Left hindlimb (tissue), 1 donor: ENCODE results near the gene PLEKHH1.
"Not testable (repeated sequence)": the region's sequence is repeated elsewhere in the genome, so short reads cannot be mapped to it uniquely, and the experiment has no call there.

Experiments
- DNase-seq: peaks from one replicate; pipeline ENCODE4 v3.0.0-alpha.2; 2018

The PLEKHH1 gene

DNA sequence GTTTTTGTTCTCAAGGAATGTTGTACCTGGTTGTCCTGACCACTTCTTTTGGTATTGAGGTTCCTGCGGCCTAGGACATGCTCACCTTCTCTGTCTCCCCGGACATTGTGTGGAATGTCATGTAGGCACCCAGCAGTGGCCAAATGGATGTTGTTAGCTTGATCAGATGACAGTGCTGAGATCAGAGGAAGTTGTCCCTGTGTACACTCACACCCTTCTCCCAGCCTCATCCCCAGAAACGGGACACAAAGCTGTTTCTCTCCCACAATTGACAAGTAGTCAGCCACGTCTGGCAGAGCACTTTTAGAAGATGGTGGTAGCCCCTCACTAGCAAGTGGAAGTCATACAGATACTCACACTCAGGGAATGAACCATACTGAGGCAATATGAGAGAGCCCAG lies 3.0 kb downstream of the PLEKHH1 start:
- no peak for DNase-seq

DNA sequence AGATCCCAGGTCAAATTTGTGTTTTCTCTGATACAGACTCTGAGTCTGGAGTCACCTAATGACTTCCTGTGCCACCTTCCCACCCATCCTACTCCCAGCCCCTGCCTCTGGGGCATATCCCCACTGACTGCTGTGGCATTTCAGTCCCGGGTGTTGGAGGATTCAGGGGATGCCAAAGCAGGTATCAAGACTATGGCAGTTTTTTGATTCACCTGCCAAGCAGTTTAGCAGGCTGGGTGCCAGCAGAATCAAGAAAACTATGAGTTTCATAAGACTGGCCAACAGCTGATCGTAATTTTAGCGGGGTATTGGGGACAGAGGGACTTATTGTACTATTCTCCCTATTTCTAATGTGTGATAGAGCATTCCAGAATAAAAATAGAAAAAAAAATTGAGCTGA lies 4.6 kb downstream of the PLEKHH1 start:
- no peak for DNase-seq

DNA sequence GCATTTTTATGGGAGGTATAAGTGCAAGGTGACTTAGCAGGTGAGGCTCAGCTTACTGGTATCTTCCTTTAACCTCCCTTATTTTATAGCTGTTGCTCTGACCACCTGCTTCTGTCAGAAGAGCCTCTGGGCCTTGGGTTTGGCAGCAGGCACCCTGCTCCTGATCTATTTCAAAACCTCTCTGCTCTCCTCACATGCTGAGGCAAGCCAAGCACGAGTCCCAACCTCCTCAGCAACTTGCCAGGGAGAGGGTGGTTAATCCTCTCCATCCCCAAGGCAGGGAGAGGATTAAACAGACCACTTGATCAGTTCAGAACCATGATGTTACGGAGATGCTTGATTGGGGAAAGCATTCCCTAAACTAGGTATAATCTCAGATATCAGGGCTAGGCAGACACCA lies 5.4 kb downstream of the PLEKHH1 start:
- no peak for DNase-seq

DNA sequence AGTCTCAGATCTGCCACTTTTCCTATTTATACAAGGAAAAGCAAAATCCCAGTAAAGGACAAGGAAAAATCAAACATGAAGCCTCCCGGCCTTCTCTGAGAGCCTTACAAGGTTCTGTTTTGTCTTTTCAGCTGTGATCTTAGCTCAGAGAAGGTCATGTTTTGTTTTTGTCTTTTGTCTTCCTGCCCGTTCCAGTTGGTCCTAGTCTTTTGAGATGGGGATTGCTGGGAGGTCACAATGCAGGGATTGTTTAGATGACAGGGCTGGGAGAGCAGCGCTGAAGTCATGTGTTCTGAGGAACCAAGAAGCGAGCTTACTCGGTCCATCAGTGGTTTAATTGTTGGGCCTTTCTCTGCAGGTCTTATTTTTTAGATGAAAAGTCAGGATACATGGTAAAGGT lies 6.0 kb downstream of the PLEKHH1 start:
- DNase-seq = no peak

DNA sequence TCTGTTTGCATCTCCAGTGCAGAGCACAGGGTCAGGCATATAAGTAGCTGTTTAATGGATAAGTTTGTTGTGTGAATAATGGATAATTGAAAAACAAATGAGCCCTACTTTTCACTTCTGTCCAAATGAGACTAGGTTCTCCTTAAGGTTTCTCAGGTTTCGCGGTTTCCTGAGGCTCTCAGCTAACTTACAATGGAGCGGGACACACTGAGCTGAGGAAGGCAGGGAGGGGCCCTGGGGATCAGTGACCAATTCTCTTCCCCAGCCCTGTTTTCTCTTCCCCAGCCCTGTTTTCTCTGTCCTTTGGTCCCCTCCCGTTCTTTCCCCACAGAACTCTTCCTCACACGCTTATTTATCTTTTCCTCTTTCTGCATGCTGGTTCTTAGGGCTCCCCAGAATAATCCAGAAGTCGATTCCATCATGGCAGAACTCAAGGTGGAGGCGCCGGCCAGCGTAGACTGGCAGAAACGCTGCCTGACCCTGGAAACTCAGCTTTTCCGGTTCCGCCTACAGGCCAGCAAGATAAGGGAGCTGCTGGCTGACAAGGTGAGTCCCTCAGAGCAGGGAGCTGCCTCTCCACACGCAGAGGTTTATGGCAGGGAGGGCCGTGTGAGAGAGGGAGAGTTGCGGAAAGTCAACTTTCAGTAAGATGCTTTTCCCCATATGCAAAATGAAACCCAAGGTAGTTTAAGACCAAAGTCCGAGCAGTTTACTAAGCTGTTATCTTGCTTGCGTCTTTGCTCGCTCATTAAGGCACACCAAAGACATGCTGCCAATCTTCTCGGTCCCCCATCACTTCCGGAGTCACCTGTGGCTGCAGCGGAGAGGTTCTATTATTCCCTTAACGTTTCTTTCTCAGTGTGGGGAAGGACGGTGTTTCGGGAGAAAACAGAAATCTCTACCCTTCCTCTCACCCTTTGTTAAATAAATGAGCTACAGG lies 8.6 kb downstream of the PLEKHH1 start:
- DNase-seq = no peak

DNA sequence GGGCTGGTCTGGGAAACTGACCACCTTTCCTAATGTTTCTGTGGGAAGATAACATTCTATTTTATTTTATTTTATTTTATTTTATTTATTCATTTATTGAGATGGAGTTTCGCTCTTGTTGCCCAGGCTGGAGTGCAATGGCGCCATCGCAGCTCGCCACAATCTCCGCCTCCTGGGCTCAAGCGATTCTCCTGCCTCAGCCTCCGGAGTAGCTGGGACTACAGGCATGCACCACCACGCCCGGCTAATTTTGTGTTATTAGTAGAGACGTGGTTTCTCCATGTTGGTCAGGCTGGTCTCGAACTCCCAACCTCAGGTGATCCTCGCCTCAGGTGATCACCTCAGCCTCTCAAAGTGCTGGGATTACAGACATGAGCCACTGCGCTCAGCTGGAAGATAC lies 9.5 kb downstream of the PLEKHH1 start:
- DNase-seq = not testable (repeated sequence)

DNA sequence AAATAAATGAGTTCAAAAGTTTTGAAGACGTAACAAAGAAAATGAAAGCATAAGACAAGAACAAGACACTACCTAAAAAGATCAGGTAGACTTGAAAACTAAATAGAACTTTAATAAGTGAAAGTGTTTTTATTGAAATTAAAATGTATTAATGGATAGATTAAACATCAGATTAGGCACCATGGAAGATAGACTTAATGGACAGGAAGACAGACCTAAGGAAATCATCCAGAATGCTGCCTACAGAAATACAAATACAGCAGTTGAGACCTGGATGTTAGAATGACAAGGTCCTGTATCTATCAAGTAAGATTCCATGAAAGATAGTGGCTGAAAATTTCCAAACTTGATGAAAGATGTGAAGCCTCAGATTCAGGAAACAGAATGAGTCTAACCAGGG lies 11.5 kb downstream of the PLEKHH1 start:
- DNase-seq = no peak

DNA sequence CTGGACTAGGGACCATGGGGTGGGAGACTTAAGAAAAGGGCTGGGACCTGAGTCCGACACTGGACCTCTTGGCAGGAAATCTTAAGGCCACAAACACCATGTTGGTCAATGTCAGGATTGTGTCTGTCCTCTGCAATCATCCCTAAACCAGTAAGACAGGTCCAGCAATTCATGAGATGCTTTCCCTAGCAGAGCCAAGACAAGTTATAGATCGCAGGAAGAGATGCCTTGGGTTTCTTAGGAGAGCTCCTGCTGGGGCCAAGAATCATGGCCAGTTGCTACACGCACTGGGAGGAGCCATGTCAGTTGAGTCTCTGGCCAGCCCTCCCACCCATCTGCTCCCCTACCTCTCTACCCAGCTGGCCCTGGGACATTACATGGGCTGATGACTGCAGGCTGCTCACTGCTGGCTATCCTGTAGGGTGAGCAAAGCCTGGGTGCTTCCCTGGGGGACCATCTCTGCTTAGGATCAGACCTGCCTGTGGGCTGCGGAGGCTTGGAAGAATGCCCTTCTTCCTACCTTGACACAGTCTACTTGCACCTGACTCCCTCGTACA lies 14.2 kb downstream of the PLEKHH1 start:
- DNase-seq = no peak

DNA sequence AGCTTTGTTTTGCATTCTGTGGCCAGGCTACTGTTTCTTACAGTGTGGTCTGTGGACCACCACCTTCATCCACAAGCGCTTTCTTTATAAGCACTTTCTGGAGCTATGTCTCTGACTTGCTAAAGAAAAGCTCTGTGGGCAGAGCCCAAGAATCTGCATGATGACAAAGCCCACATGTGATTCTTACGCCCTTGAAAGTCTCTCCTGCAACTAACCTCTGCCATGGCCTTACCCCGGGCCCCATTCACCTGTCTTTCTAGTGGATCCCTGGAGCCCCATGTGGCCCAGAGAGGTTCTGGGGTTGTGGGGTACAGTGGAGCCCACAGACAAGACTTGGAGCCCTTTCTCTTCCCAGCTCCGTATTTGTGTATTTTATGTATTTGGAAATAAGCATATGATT lies 16.6 kb downstream of the PLEKHH1 start:
- no peak for DNase-seq

DNA sequence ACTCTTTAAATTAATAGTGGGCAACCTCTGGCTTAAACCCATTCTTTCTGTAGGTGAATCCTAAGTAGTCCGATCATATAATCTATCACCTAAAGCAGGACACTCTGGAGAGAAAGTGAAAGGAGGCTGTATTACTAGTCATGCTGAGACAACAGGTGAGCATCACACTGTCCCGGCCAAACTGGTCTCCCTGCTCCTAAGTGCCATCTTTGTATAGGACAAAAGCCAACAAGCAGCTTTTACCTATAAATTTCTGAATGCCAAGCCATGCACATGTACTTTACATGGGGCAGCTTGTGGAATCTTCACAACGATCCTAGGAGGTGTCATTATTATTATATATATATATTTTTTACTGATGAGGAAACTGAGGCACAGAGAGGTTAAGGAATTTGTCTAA lies 18.0 kb downstream of the PLEKHH1 start:
- DNase-seq = no peak

DNA sequence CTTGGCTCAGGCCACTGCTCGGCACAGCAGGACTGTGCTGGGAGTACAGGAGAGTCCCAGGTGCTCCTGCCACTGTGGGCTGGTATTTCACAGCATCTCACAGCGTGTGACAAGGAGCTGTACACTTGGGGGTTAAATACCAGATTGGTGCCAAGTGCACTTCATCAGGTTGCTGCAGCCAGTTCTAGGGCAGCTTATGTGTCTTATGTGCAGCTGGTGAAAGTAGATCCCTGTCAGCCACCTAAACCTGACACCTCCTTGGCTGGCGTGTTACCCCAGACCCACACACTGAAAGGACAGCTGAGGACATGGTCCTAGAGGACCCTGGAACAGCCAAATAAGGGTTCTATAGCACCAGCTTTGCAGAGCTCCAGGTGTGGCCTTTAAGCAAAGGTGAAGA lies 18.9 kb downstream of the PLEKHH1 start:
- no peak for DNase-seq

DNA sequence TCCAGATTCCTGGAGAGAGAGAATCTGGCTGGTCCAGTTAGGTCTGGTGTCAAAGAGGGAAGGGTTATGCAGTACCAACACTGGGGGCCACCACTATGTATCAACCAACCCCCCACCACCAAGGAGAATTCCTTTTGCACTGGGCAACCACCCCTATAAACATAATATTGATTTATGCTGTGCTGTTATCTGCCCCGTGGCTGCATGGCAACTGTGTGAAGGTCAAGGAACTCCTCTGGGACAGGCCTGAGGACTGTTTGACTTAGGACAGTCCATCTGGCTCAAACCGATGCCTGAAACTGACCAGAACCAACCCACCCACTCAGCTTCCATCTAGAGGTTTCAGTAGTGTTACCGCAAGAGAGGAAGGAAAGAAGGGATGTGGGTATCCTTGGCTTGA lies 20.5 kb downstream of the PLEKHH1 start:
- DNase-seq = no peak

DNA sequence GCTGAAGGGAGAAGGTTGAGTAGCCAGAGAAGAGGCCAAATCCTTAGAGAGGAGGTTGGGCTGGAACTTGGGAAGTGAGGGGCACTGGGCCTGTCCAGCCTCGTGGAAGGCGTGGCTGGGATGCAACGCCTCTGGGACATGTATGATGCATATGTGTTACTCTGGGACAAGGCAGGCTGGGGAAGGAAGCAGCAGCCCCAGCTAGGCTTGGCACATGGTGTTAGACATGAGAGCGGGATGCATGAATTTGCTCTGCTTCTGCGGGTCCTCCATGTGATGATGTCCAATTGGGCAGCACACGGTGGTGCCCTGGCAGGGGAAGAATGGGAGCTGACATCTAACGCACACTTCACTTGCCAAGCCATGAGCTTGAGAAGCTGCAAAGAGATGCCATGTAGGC lies 21.3 kb downstream of the PLEKHH1 start:
- DNase-seq = no peak

DNA sequence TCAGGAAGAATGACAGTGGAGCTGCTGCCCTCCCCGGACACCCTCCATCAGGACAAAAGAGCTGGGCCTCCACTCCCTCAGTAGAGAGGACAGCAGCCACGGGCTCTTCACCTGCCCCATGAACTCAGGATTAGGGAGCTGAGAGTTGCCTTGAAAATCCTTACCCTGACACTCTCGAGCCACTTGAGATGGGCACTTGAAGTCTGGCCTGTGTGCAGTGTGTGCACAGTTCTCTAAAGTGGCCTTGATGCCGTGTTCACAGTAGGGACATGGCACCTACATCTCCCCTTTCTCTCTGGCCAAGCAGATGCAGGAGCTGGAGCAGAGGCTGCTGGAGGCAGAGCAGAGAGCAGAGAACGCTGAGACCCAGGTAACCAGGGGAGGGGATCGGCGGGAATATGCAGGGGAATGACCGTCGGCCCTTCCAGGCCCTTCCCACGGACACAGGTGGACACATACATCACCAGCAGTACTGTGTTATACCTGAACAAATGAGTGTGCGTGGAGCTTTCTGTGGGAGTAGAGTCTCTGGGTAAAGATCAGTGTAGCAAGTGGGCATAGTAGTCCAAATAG lies 22.5 kb downstream of the PLEKHH1 start:
- DNase-seq = no peak

DNA sequence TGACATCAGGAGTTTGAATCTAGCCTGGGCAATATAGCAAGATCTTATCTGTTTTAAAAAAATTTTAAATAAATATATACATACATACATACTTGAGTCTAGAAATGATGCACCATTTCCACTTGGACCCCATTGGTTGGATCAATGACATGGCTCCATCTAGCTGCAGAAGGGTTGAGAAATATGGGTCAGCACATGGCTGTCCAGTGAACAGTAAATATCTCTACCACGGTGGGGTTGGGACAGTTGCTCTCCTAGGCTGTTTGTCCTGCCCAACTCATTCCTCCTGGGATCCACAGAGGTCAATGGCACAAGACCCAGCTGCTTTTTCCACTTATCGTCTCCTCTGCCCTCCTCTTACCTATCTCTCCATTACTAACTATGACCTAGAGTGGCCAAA lies 23.6 kb downstream of the PLEKHH1 start:
- no peak for DNase-seq

DNA sequence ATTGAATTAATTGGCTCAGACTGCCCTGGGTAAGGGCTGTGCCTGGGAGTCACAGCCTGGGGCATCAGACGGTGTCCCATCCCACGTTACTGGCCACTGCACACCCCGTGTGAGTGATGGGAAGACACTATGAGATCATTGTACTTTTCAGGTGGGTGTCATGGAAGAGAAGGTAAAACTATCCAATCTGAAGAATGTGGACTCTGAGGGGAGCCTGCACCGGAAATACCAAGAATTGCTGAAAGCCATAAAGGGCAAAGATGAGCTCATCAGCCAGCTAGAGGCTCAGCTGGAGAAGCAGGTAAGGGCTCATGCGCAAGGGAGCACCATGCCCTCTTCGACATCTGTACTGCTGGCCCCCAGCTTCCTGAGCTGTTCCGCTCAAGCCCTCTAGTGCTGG lies 24.0 kb downstream of the PLEKHH1 start:
- no peak for DNase-seq

DNA sequence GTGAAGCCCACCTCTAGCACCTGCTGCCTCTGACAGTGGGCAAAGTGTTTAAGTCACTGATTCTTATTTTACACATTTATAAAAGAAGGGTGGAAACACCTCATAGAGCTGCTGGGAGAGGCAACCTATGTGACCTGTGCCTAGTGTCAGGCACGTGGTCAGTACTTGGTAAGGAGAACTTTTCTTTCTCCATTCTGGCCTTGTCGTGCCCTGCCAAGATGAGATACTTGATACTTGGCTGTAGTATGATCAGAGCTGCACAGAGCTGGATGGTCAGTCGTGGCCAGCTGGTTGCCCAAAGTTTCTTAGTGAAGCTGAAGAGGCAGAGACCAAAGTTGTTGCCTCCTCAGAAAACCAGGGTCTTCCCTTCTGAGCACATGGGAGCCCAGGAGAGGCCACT lies 24.6 kb downstream of the PLEKHH1 start:
- DNase-seq = no peak

DNA sequence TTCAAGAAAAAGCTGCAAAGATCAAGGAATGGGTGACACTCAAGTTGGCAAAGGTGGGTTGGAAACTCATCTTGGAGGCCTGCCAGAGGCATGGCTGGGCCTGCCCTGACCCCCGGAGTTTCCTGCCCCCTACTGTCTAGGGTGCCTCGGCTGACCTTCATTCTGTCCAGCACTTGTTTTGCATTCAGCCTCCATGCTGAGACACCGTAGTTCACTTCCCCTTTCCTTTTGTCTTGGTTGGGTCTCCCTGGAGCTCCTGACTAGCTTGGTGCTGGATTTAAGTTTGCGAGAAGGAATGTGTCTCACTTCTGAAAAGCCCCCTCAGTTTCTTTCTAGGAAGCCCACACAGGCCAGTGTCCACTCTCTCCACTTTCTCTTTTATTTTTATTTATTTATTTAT lies 26.5 kb downstream of the PLEKHH1 start:
- DNase-seq = no peak

DNA sequence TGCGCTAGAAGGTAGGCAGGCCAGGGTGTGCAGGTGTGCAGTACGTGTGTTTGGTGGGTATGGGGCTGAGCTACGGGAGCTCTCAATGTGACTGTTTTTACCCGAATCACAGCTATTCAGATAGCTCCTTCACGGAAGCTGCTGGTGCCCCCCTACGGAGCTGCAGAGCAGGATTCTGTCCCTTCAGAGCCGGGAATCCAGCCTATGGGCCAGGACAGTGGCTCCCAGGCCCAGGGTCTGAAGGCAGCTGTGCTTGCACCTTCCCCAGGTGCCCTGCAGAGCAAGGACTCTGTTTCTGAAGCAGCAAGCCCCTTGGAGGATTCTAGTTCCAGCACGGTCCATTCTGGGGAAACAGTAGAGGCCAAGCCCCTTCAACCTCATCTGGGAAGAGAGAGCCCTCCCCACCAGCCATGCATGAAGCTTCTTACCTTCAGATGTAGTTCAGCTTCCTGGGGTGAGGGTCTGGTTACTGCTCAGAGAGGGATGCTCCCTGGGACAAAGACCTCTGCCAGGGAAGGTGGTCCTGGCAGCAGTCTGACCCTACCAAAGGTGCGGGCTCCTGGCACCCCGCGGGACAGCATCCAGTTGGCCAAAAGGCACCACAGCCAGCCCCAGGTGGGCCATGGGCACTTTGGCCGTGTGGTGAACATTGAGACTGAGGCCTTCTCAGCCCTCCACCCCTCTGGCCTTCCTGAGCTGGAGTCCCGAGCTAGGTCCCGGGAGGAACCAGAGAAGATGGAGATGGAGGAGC lies 29.1 kb downstream of the PLEKHH1 start:
- no peak for DNase-seq

DNA sequence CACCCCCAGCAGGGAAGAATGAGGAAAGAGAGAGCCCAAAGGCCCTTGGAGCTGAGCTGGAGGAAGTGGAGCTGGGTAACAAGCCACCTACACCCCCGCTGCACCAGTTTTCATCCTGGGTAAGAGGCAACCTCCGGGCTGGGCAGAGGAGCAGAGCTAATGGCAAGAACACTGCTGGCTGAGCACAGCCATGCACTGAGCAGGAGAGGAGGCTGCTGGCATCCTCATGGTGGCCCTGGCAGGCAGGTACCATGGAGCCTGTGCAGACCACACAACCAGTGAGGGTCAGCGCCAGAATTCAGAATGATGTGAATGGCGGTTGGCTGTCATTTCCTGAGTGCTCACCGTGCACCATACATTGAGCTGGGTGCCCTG lies 29.7 kb downstream of the PLEKHH1 start:
- no peak for DNase-seq

DNA sequence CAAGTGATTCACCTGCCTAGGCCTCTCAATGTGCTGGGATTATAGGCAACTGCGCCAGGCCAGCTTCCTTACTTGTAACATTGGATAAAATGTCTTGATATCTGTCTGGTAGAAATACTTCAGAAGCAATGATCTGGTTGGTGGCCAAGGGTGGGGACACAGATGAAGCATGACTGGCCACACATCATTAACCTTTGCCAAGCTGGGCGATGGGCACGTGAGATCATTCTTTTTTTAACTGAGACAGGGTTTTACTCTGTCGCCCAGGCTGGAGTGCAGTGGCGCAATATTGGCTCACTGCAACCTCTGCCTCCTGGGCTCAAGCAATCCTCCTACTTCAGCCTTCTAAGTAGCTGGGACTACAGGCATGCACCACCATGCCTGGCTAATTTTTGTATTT lies 31.1 kb downstream of the PLEKHH1 start:
- DNase-seq = no peak

DNA sequence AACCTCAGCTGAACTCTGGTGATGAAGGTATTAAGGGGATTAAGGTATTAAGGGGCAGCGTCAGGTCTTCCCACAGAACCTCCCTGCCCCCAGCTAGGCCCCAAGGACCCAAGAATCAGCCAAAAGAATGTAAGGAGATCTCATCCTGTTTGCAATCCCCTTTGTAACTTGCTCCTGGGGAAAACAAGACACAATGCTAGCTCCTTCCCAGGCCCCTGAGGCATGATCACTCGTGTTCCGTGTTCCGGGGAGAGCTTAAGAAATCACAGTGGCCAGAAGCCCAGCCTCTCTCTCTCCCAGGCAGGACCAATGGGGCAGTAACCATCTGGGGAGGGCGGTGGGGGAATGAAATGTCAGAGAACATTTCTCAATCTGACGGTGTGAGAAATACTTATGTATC lies 33.8 kb downstream of the PLEKHH1 start:
- DNase-seq = no peak

DNA sequence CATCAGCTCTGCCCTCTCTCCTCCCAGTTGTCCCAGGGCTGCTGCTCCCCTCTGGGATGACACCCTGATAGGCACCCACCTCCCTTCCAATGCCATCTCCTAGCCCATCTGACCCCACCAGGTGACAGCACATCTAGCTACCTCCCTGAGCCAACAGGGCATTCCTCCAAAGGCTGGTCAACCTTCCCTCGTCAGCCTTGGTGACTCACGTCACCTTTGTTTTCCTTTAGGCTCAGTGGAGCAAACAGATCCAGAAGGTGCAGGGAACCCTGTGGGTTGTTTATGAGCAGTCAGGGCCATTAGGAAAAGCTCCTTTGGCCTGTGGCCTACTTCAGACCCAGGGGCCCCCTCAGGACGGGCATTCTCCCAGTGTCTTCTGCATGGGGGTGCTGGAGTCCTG lies 34.6 kb downstream of the PLEKHH1 start:
- no peak for DNase-seq
